ENCODE data around the gene OR2D3. TPM values are rescaled to one million over a fixed set of nuclear protein-coding genes. Genes with fewer than 3 reads are reported as not detected.
"Not testable (repeated sequence)": the region's sequence is repeated elsewhere in the genome, so short reads cannot be mapped to it uniquely, and the experiment has no call there.

The OR2D3 gene
- total and polyA plus RNA-seq, 7 donors = not detected

DNA sequence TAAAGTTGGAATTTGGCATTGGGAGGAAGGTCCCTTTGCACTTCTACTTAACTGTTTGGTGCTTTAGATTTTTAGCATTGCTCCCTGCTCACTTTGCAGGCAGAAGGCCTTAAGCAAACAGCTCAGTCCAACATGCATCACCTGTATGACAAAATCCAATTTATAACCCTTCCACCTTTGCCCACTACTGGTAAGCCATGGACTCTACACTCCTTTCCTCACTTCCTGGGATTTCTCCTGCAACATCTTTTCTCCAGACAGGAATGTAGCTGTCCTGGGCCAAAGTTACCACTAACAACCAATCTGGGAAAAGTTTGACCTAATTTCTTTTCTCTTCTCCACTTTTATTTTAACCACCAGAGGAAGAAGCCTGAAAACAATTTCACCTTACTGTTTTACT lies 26.7 kb upstream of the OR2D3 start:
- TF ChIP-seq EP300 (IDR thresholded peaks at IDR 0.05) (no peak), POLR2AphosphoS5 (IDR thresholded peaks at IDR 0.05) (no peak), POLR2A (IDR thresholded peaks at IDR 0.05) (no peak)
- TF ChIP-seq, protein P1, sequence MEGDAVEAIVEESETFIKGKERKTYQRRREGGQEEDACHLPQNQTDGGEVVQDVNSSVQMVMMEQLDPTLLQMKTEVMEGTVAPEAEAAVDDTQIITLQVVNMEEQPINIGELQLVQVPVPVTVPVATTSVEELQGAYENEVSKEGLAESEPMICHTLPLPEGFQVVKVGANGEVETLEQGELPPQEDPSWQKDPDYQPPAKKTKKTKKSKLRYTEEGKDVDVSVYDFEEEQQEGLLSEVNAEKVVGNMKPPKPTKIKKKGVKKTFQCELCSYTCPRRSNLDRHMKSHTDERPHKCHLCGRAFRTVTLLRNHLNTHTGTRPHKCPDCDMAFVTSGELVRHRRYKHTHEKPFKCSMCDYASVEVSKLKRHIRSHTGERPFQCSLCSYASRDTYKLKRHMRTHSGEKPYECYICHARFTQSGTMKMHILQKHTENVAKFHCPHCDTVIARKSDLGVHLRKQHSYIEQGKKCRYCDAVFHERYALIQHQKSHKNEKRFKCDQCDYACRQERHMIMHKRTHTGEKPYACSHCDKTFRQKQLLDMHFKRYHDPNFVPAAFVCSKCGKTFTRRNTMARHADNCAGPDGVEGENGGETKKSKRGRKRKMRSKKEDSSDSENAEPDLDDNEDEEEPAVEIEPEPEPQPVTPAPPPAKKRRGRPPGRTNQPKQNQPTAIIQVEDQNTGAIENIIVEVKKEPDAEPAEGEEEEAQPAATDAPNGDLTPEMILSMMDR (IDR thresholded peaks at IDR 0.05) = no peak
- no peak for DNase-seq
- Histone ChIP-seq H3K9me3 (no peaks in the 10 kb centered on the region), H3K27me3 (no peaks in the 10 kb centered on the region), H3K4me3 (no peak overlapping the region), H3K36me3 (no peaks in the 10 kb centered on the region), H3K27ac (no peak overlapping the region), H3K4me1 (no peaks in the 10 kb centered on the region)
- intact Hi-C loops (cut with DNase I) = no loop called here

DNA sequence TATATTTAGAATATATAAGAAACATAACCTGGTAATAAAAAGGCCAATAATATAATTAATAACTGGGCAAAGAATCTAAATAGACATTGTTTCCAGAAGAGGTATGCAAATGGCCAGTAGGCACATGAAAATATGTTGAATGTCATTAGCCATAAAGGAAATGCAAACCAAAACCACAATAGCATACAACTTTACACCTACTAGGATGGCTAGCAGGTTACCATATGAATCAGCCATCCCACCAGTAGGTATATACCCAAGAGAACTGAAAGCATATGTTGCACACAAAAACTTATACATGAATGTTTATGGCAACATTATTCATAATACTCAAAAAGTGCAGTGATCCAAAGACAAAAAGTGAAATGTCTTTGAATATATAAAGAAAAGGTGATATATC lies 25.8 kb upstream of the OR2D3 start:
- Histone ChIP-seq H3K4me3 (no peak overlapping the region), H3K27me3 (no peaks in the 10 kb centered on the region), H3K4me1 (no peaks in the 10 kb centered on the region), H3K27ac (no peak overlapping the region), H3K9me3 (no peaks in the 10 kb centered on the region), H3K36me3 (no peaks in the 10 kb centered on the region)
- no peak for DNase-seq
- intact Hi-C loops (cut with DNase I) = no loop called here
- no peak for TF ChIP-seq EP300 (IDR thresholded peaks at IDR 0.05)
- no peak for TF ChIP-seq POLR2AphosphoS5 (IDR thresholded peaks at IDR 0.05)
- TF ChIP-seq POLR2A (IDR thresholded peaks at IDR 0.05) = no peak
- TF ChIP-seq, protein P1 (IDR thresholded peaks at IDR 0.05) = no peak

- H3K27ac ChIP-seq = no peak overlapping the region
- H3K4me3 ChIP-seq = no peak overlapping the region
- H3K36me3 ChIP-seq = no peaks in the 10 kb centered on the region
- H3K4me1 ChIP-seq = no peaks in the 10 kb centered on the region
- no peaks in the 10 kb centered on the region for H3K27me3 ChIP-seq
- 48 to 75% methylated on average over 1 of the region's 1 CpG for WGBS, 2 donors
- no peak for DNase-seq
- TF ChIP-seq POLR2A (IDR thresholded peaks at IDR 0.05) (no peak), EP300 (IDR thresholded peaks at IDR 0.05) (no peak), POLR2AphosphoS5 (IDR thresholded peaks at IDR 0.05) (no peak)
- TF ChIP-seq, protein P1 (IDR thresholded peaks at IDR 0.05) = no peak
- intact Hi-C loops (cut with DNase I) = no loop called here
- H3K9me3 ChIP-seq = no peaks in the 10 kb centered on the region
These were observed 21.9 kb upstream of the OR2D3 start for GRCh38 chr11:6898911-6899310.

DNA sequence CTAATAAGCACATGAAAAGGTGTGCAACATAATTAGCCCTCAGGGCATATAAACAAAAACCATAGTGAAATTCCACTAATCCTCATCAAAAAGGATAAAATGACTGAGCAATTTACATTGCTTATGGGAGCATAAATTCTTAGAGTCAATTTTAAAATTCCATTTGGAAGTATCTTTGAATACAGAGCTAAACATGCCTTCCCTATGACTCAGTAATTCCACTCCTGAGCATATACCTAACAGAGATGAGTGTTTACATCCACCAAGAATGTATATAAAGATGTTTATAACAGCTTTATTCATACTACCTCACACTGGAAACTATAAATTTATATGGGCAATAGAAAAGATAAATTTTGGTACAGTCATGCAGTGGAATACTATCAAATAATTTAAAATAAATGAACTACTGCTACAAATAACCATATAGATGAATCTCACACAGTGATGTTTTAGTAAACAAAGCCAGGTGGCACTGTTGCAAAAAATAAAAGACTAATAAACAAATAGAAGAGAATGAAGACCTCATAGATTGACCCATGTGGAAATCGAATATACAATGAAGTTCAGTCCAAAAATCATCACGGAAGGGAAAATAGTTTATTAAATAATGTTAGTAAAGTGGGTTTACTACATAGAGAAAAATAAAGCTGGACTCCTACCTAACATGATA lies 20.3 kb upstream of the OR2D3 start:
- Histone ChIP-seq H3K4me1 (no peaks in the 10 kb centered on the region), H3K4me3 (no peak overlapping the region), H3K9me3 (no peaks in the 10 kb centered on the region), H3K27ac (no peak overlapping the region), H3K27me3 (no peaks in the 10 kb centered on the region), H3K36me3 (no peaks in the 10 kb centered on the region)
- WGBS, 2 donors = 47 to 61% methylated on average over 2 of the region's 2 CpGs
- intact Hi-C loops (cut with DNase I) = no loop called here
- DNase-seq = no peak
- TF ChIP-seq, protein P1 (IDR thresholded peaks at IDR 0.05) = no peak
- TF ChIP-seq POLR2A (IDR thresholded peaks at IDR 0.05) (no peak), EP300 (IDR thresholded peaks at IDR 0.05) (no peak), POLR2AphosphoS5 (IDR thresholded peaks at IDR 0.05) (no peak)

- DNase-seq; H3K36me3 ChIP-seq; H3K9me3 ChIP-seq; H3K4me1 ChIP-seq; H3K27ac ChIP-seq; H3K4me3 ChIP-seq; intact Hi-C loops (cut with DNase I); H3K27me3 ChIP-seq: not testable (repeated sequence)
- 78 to 91% methylated on average over 13 of the region's 13 CpGs for WGBS, 2 donors
These were observed 16.0 kb upstream of the OR2D3 start for GRCh38 chr11:6904804-6905203.
